Measurements from ENCODE around the gene ZMYND8.

Gene ZMYND8

DNA sequence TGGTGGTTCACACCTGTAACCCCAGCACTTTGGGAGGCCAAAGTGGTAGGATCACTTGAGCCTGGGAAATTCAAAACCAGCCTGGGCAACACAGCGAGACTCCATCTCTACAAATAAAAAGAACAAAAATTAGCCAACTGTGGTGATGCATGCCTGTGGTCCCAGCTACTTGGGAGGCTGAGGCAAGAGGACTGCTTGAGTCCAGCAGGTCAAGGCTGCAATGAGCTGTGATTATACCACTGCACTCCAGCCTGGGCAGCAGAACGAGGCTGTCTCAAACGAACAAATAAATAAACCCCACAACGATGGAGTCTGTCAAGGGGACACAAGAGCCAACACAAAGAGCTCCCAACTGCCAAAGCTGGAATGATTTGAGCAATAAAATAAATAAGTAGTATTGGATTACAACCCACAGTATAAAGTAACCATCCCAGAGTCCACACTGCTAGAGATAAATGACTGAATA is 13.5 kb downstream of the ZMYND8 start:
- TF ChIP-seq, protein P1, sequence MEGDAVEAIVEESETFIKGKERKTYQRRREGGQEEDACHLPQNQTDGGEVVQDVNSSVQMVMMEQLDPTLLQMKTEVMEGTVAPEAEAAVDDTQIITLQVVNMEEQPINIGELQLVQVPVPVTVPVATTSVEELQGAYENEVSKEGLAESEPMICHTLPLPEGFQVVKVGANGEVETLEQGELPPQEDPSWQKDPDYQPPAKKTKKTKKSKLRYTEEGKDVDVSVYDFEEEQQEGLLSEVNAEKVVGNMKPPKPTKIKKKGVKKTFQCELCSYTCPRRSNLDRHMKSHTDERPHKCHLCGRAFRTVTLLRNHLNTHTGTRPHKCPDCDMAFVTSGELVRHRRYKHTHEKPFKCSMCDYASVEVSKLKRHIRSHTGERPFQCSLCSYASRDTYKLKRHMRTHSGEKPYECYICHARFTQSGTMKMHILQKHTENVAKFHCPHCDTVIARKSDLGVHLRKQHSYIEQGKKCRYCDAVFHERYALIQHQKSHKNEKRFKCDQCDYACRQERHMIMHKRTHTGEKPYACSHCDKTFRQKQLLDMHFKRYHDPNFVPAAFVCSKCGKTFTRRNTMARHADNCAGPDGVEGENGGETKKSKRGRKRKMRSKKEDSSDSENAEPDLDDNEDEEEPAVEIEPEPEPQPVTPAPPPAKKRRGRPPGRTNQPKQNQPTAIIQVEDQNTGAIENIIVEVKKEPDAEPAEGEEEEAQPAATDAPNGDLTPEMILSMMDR (IDR thresholded peaks at IDR 0.05; ENCODE audit: borderline replicate concordance, insufficient read depth, low read depth, low read length): no peak
- no peak overlapping the region for H3K4me3 ChIP-seq (ENCODE audit: low read depth, low read length)

DNA sequence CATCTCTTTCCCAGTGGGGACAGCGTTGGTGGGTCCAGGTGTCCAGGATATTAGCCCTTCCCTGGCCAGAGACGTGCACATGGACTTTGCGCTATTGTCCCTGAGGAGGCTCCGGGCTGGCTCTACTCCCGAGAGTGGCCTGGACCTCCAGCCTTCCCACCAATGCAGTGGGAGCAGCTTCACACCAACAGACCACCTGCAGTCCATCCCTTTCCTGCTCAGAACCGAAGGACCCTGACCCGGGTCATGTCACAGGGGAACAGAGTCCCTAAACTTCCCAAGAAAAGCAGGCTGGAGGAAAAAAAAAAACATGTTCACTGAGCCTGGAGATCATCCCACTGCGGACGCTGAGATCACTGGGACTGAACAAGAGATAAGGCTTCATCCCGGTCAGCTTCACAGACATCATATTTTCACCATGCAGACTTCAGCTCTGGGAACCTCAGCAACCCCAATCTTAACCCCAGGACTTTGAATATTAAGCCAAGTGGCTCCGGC is 18.3 kb downstream of the ZMYND8 start:
- no peak overlapping the region for H3K4me3 ChIP-seq (ENCODE audit: low read depth, low read length)
- TF ChIP-seq, protein P1 (IDR thresholded peaks at IDR 0.05; ENCODE audit: borderline replicate concordance, insufficient read depth, low read depth, low read length): no peak

DNA sequence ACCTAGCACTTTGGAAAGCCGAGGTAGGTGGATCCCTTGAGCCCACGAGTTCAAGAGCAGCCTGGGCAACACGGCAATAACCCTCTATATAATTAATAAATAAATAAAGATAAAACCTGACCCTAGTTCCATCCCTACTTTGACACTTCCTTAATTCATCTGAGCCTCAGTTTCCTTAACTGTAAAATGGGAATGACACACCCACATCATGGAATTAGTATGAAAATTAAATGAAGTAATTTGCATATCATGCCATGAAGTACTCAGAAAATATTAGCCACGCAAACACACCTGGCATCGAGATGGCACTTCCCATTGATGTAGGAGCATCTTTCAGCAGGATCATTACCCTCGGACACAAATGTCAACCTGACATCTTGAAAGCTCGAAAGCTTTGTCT is 19.1 kb downstream of the ZMYND8 start:
- H3K4me3 ChIP-seq (ENCODE audit: low read depth, low read length): no peak overlapping the region
- TF ChIP-seq, protein P1 (IDR thresholded peaks at IDR 0.05; ENCODE audit: borderline replicate concordance, insufficient read depth, low read depth, low read length): no peak

DNA sequence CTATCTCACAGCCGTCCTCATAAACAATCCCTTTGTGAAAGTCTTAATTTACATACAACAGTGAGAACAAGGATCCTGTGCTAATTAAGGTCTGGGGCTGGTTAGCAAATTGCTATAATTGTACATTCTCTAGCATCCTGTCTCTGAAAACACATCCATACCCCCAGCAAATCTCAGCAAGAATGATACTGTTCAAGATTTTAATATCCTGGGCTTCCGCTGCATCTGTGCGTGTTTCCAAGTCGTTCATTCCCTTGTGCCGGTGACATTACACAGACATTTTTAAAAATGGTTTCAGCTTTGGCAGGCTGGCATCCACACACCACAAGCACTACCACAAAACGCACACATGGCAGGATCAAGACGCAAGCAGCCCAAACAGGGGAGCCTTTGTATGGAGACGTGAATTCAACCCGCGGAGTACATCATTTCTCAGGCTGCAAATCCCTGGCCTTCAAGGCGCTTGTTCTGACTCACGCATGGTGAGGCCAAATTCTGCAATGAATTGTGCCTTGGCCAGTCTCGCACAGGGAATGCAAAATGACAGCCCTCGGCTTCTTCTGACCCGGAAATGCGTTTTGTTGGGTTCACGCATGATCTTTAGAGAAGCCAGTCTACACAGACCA is 20.3 kb downstream of the ZMYND8 start:
- no peak overlapping the region for H3K4me3 ChIP-seq (ENCODE audit: low read depth, low read length)
- TF ChIP-seq, protein P1 (IDR thresholded peaks at IDR 0.05; ENCODE audit: borderline replicate concordance, insufficient read depth, low read depth, low read length): no peak

DNA sequence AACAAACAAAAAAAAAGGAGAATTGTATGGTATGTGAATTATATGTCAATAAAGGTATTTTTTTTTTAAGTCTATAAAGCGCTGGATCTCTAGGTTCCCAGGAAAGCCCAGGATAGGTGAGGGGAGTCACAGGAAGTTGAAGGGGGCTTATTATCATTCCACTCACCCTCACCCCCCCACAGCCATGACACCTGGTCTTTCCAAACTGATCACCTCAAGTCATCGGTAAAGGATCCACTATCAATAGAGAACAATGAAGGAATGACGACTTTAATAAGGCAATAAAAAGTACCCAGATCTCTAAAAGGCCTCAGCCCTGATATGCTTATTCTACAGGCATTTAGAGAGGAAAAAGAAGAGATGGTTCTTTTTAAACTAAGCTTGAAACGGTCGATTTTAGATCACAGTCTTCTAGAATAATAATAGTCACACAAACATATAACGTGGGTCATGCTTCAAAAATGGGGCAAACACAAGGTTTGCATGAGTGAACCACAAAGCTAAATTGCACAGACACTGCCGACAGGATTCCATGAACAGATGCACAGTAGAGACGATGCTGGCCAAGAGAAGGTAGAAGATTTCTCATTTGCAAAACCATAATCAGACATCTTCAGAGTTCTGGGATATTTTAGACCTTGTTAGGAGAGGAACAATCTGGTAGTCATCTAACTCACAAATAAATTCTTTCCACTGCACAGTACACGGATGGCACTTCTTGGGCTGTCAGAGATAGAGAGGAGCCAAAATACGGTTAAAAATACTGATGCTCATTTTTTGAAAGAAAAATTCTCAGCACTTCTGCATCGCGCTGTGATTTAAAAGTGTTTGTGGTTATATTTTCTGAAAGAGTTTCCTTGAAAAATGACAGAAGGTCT is 21.0 kb downstream of the ZMYND8 start:
- H3K4me3 ChIP-seq (ENCODE audit: low read depth, low read length): no peak overlapping the region
- TF ChIP-seq, protein P1 (IDR thresholded peaks at IDR 0.05; ENCODE audit: borderline replicate concordance, insufficient read depth, low read depth, low read length): no peak

DNA sequence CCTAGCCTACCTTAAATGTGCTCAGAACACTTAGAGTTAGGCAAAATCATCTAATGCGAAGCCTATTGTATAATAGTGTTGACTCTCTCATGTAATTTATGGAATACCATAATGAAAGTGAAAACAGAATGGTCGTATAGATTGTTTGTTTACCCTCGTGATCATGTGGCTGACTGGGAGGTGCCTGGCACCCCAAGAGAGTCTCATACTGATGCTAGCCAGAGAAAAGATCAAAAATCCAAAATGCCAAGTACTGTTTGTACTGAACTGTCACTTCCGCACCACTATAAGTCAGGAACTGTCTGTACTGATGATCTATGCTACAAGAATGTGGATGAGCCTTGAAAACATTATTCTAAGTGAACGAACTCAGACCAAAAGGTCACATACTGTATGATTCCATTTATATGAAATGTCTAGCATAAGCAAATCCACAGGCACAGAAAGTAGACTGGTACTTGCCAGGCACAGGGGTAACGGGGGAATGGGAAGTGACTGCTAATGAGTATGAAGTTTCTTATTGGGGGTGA is 22.4 kb downstream of the ZMYND8 start:
- H3K4me3 ChIP-seq (ENCODE audit: low read depth, low read length): no peak overlapping the region
- TF ChIP-seq, protein P1 (IDR thresholded peaks at IDR 0.05; ENCODE audit: borderline replicate concordance, insufficient read depth, low read depth, low read length): no peak

Data from GM12875 (cell line).